Activated T-cell treated with anti-CD3 and anti-CD28 coated beads, Interleukin-2, amount 50 U/mL, for 1 hour (primary cell): ENCODE measurements around the gene TEX35.
"Not testable (repeated sequence)": the region's sequence is repeated elsewhere in the genome, so short reads cannot be mapped to it uniquely, and the experiment has no call there.

Experiments
- DNase-seq: peaks from one replicate; pipeline ENCODE4 v3.0.0-alpha.2; 2020

Gene TEX35

GRCh38 chr1:178542554-178543289 lies 29.8 kb downstream of the TEX35 start:
- DNase-seq: peak; percentile 94

GRCh38 chr1:178543290-178543607 lies 30.3 kb downstream of the TEX35 start:
- DNase-seq: peak; percentile 22

- DNase-seq: no peak
These were observed 31.6 kb downstream of the TEX35 start for GRCh38 chr1:178544531-178544930.

GRCh38 chr1:178548108-178548507 lies 35.2 kb downstream of the TEX35 start:
- no peak for DNase-seq

GRCh38 chr1:178551307-178551706 lies 38.4 kb downstream of the TEX35 start:
- no peak for DNase-seq

GRCh38 chr1:178551940-178552339 lies 39.0 kb downstream of the TEX35 start:
- no peak for DNase-seq

GRCh38 chr1:178552856-178553255 lies 39.9 kb downstream of the TEX35 start:
- DNase-seq: no peak

- not testable (repeated sequence) for DNase-seq
These were observed 41.4 kb downstream of the TEX35 start for GRCh38 chr1:178554351-178554750.

GRCh38 chr1:178555613-178556012 lies 42.7 kb downstream of the TEX35 start:
- not testable (repeated sequence) for DNase-seq

- DNase-seq: not testable (repeated sequence)
These were observed 45.9 kb downstream of the TEX35 start for GRCh38 chr1:178558816-178559215.

- DNase-seq: no peak
These were observed 48.0 kb downstream of the TEX35 start for GRCh38 chr1:178560871-178561376.

- DNase-seq: no peak
These were observed 50.4 kb downstream of the TEX35 start for GRCh38 chr1:178563099-178563820.

GRCh38 chr1:178564086-178564782 lies 51.3 kb downstream of the TEX35 start:
- DNase-seq: no peak

GRCh38 chr1:178564783-178565180 lies 51.9 kb downstream of the TEX35 start:
- DNase-seq: no peak

GRCh38 chr1:178565586-178565985 lies 52.7 kb downstream of the TEX35 start:
- DNase-seq: no peak

- DNase-seq: no peak
These were observed 53.3 kb downstream of the TEX35 start for GRCh38 chr1:178566187-178566586.

GRCh38 chr1:178571807-178572206 lies 58.9 kb downstream of the TEX35 start:
- DNase-seq: no peak
